DOHH2 (cell line): Measurements from ENCODE around the gene JHY.

Experiments
- H3F3A ChIP-seq: fragments of 200-600 bp; sonication (generic), shearing (Covaris generic); 2 replicates; pipeline ENCODE4 v1.6.0; 2016; ENCODE audit warnings: antibody characterized with exemption, mild to moderate bottlenecking; ENCODE audit not compliant: control insufficient read depth, insufficient read depth
- H3K27ac ChIP-seq: fragments of 200-600 bp; sonication (generic); 2 replicates; pipeline ENCODE4 v1.5.1; 2014; ENCODE audit warnings: low read depth, mild to moderate bottlenecking, low read length, moderate library complexity
- H3K27me3 ChIP-seq: fragments of 200-600 bp; sonication (generic); 2 replicates; pipeline ENCODE4 v1.6.1; 2014; ENCODE audit warnings: mild to moderate bottlenecking, low read length, mixed read lengths; ENCODE audit not compliant: control insufficient read depth
- H3K36me3 ChIP-seq: fragments of 200-600 bp; sonication (generic); 2 replicates; pipeline ENCODE4 v1.6.1; 2014; ENCODE audit warnings: mild to moderate bottlenecking, low read length, moderate library complexity, mixed read lengths; ENCODE audit not compliant: control insufficient read depth
- H3K4me1 ChIP-seq: fragments of 200-600 bp; sonication (generic); 2 replicates; pipeline ENCODE4 v1.6.1; 2014; ENCODE audit warnings: mild to moderate bottlenecking, low read length, mixed read lengths; ENCODE audit not compliant: control insufficient read depth
- H3K4me2 ChIP-seq: fragments of 200-600 bp; sonication (generic); 2 replicates; pipeline ENCODE4 v1.6.0; 2014; ENCODE audit warnings: mild to moderate bottlenecking, low read length, moderate library complexity
- H3K4me3 ChIP-seq: fragments of 200-600 bp; sonication (generic); 2 replicates; pipeline ENCODE4 v1.5.1; 2014; ENCODE audit warnings: mild to moderate bottlenecking, low read length, mixed read lengths
- H3K79me2 ChIP-seq: fragments of 200-600 bp; sonication (generic); 2 replicates; pipeline ENCODE4 v1.6.1; 2014; ENCODE audit warnings: mild to moderate bottlenecking, low read length, mixed read lengths; ENCODE audit not compliant: control insufficient read depth
- H3K9me2 ChIP-seq: fragments of 200-600 bp; sonication (generic); replicated peaks from 2 replicates; pipeline ENCODE4 v1.6.1; 2014; ENCODE audit warnings: mild to moderate bottlenecking, low read length, mixed read lengths; ENCODE audit not compliant: control insufficient read depth
- H3K9me3 ChIP-seq: fragments of 200-600 bp; sonication (generic); 2 replicates; pipeline ENCODE4 v1.6.1; 2014; ENCODE audit warnings: antibody characterized with exemption, low read length, mixed read lengths; ENCODE audit not compliant: control insufficient read depth, insufficient read depth
- H4K20me1 ChIP-seq: fragments of 200-600 bp; sonication (generic); 2 replicates; pipeline ENCODE4 v1.6.0; 2014; ENCODE audit warnings: low read depth, mild to moderate bottlenecking, antibody characterized with exemption, low read length, moderate library complexity; ENCODE audit not compliant: control insufficient read depth, insufficient read depth
- CTCF ChIP-seq: fragments of 200-600 bp; sonication (generic); IDR thresholded peaks from one replicate; pipeline ENCODE4 v1.5.1; 2014; ENCODE audit warnings: antibody characterized with exemption, mild to moderate bottlenecking, low read depth, low read length; ENCODE audit not compliant: poor library complexity, severe bottlenecking
- EZH2phosphoT487 ChIP-seq: fragments of 200-600 bp; sonication (generic); IDR thresholded peaks from 2 replicates; pipeline ENCODE4 v1.6.1; 2017; ENCODE audit warnings: borderline replicate concordance, mild to moderate bottlenecking, antibody characterized with exemption, low read length, moderate library complexity, mixed read lengths

Gene JHY

GRCh38 chr11:122976734-122977469 is 94.3 kb downstream of the JHY start:
- Histone ChIP-seq H3K36me3 (no peaks in the 10 kb centered on the region), H3K4me2 (no peak overlapping the region), H3K27me3 (peaks cover 3% of the 10 kb centered on the region; the same call in 1 of the 2 replicates), H3K4me1 (no peaks in the 10 kb centered on the region), H3K4me3 (no peak overlapping the region), H3K9me2 (no peaks in the 10 kb centered on the region), H3F3A (no peaks in the 10 kb centered on the region), H3K9me3 (no peaks in the 10 kb centered on the region), H3K79me2 (no peaks in the 10 kb centered on the region), H3K27ac (no peak overlapping the region), H4K20me1 (no peaks in the 10 kb centered on the region)
- TF ChIP-seq EZH2phosphoT487 (no peak), CTCF (no peak)

GRCh38 chr11:122977470-122978298 is 95.1 kb downstream of the JHY start:
- H3K9me2 ChIP-seq: no peaks in the 10 kb centered on the region
- no peaks in the 10 kb centered on the region for H3K36me3 ChIP-seq
- peaks cover 5% of the 10 kb centered on the region; the same call in 1 of the 2 replicates for H3K27me3 ChIP-seq
- no peaks in the 10 kb centered on the region for H3K4me1 ChIP-seq
- H3K27ac ChIP-seq: no peak overlapping the region
- TF ChIP-seq CTCF: no peak
- no peak for TF ChIP-seq EZH2phosphoT487
- no peak overlapping the region for H3K4me3 ChIP-seq
- H4K20me1 ChIP-seq: no peaks in the 10 kb centered on the region
- no peaks in the 10 kb centered on the region for H3K79me2 ChIP-seq
- H3F3A ChIP-seq: no peaks in the 10 kb centered on the region
- H3K4me2 ChIP-seq: no peak overlapping the region
- no peaks in the 10 kb centered on the region for H3K9me3 ChIP-seq

GRCh38 chr11:122978299-122978620 is 95.7 kb downstream of the JHY start:
- no peaks in the 10 kb centered on the region for H3K36me3 ChIP-seq
- H3K9me3 ChIP-seq: no peaks in the 10 kb centered on the region
- no peak overlapping the region for H3K27ac ChIP-seq
- H3K27me3 ChIP-seq: peaks cover 7% of the 10 kb centered on the region; the same call in 1 of the 2 replicates
- H3K9me2 ChIP-seq: no peaks in the 10 kb centered on the region
- no peaks in the 10 kb centered on the region for H3K79me2 ChIP-seq
- H3K4me2 ChIP-seq: no peak overlapping the region
- no peaks in the 10 kb centered on the region for H3F3A ChIP-seq
- TF ChIP-seq CTCF (no peak), EZH2phosphoT487 (no peak)
- no peaks in the 10 kb centered on the region for H3K4me1 ChIP-seq
- no peak overlapping the region for H3K4me3 ChIP-seq
- no peaks in the 10 kb centered on the region for H4K20me1 ChIP-seq
